Jurkat, Clone E6-1 (cell line): Measurements from ENCODE around the gene EFCC1.

ENCODE experiments used
- DNase-seq: peaks from one replicate; pipeline ENCODE4 v3.0.0-alpha.2; 2011; ENCODE audit warnings: low read depth, low spot score
- H3K4me3 ChIP-seq: 2 replicates; pipeline ENCODE4 v1.5.1; 2011; ENCODE audit warnings: mild to moderate bottlenecking, low read length, control low read depth, moderate library complexity

The EFCC1 gene

DNA sequence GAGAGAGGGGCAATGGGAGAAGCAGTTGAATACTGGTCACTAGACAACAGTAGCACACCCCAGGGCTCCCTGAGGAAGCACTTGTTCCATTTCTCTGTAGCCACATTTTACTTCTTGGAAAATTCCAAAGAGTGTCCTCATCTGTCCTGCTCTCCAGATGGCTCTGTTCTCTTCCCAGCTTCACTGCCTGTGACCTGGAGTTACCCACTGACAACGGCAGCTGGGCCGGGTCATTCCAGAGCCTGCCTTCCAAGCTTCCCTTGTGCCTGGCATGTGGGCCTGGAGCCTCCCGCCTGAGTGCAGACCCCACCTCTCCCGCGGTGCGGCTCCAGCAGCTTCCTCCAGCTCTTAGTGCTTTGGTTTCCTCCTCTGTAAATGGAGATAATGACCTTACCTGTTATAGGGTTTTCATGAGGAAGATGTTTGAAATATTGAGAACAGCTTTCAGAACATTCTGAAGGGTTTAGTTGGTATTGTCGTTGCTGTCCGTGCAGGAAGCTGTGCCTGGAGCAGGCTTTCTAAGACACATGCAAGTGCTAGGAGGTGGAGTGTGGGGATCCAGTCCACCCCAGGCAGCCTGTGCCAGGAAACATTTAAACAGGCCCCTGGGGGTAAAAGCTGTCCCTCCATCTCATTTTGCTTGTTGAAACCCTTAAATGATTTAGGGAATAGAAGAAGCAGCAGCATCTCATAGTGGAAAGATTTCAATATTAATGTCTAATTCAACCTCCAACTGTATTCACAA lies 24.8 kb downstream of the EFCC1 start:
- DNase-seq = no peak
- H3K4me3 ChIP-seq = no peak overlapping the region

DNA sequence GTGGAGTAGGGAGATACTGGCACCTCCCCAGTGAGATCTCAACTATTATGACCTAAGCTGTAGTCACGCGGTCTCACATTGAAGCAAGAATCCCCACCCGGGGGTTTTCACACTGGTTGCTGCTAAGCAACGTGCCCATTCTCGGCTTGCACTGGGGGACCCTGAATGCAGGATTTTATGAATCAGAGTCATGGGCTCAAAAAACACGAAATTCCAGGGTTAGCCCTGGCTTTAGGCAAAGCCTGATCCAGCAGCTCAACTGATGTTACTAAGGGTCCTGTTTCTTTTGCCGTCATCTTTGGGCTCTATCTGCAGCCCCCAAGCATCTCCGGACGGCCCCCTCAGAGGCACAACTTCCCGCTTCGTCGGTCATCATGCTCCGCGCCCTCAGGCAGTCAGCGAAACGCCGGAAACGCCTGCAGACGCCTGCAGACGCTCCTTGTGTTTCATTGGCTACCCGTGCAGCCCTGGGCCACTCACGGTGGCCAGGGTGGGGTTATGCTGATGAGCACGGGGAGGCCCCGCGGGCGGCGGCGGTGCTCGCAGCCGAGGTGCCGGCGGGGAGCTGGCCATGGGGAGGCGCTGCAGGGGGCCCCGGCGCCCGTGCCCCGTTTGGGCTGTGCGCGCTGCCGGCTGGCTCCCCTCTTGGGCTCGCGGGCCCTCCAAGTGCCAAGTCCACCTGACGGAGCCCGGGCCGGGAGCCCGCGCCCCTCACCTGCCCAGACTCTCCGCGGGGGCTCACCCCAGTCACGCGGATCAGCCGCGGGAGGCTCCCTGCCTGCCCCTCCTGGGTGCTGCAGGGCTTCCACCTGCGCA lies 25.8 kb downstream of the EFCC1 start:
- peak; percentile 95 for DNase-seq
- peak overlapping the region; percentile 59 for H3K4me3 ChIP-seq

DNA sequence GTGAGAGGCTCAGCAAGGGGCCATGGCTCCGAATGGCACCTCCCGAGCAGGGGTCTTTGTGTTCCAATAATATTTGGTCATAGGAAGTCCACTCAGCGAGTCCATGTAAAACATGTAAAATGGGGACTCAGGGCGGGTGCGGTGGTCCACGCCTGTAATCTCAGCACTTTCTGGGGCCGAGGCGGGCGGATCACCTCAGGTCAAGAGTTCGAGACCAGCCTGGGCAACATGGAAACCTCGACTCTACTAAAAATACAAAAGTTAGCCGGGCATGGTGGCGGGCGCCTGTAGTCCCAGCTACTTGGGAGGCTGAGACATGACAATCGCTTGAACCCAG lies 26.4 kb downstream of the EFCC1 start:
- no peak for DNase-seq
- peak overlapping the region; percentile 57 for H3K4me3 ChIP-seq

DNA sequence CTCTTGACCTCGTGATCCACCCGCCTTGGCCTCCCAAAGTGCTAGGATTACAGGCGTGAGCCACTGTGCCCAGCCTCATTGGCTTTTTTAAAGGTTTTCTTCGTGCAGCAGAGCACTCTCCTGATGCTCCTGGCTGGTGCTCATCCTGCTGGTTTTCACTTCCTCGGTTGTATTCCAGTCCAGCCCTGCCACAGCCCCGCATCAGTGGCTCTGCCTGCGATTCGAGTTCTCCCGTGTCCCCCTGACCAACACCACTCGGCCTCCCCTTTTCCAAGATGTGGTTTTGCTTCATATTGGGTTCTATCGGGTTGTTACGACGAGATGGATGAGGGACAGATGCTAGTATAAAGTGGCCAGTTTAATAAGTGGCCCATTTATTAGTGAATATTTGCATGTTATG lies 27.8 kb downstream of the EFCC1 start:
- DNase-seq = no peak
- H3K4me3 ChIP-seq = no peak overlapping the region

DNA sequence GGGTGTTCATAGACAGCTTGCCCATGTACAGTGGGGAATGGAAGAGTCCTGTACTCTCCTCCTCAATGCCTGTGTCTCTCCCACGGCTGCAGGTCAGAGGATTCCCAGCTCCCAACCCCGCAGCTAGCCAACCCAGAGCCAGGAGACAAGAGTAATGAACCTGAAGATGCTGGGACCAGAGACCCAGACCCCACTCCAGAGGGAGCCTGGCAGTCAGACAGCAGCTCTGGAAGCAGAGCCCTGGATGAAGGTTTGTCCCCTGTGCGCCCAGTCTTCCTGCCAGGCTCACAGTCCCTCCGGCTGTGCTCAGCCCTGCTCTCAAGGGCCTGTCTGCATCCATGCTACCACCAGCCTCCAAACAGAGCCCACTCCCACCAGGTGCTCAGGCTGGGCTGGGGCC lies 29.5 kb downstream of the EFCC1 start:
- H3K4me3 ChIP-seq = no peak overlapping the region
- no peak for DNase-seq

DNA sequence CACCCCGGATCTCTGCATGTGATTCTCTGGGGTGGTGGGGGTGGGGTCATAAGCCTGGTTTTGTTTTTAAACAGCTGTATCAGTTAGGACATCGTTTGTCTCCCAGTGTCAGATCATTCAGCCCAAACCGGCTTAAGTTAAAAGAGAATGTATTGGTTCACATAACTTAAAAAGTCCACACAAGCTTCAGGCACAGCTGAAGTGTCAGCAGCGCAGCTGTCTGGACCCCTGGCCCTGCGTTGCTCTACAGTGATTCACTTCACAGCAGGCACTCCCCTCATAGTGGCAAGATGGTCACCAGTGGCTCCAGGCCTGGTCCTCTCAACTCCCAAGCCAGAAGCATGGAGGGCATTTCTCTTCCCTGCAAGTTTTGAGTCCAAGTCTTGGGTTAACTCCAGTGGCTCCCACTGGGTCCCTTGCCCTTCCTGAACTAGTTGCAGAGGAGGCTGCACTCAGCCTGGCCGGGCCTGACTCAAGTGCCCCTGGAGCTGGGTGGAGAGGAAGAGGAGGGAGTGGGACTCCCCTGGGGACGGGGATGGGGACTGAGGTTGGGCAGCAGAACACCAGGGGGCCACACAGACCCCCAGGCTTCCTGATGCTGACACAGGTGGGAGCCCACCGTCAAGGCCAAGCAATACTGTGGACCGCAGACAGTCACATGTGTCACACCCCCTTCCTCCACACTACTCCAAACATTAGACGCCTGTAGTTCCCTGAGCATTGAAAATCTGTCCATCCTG lies 30.5 kb downstream of the EFCC1 start:
- no peak overlapping the region for H3K4me3 ChIP-seq
- no peak for DNase-seq

DNA sequence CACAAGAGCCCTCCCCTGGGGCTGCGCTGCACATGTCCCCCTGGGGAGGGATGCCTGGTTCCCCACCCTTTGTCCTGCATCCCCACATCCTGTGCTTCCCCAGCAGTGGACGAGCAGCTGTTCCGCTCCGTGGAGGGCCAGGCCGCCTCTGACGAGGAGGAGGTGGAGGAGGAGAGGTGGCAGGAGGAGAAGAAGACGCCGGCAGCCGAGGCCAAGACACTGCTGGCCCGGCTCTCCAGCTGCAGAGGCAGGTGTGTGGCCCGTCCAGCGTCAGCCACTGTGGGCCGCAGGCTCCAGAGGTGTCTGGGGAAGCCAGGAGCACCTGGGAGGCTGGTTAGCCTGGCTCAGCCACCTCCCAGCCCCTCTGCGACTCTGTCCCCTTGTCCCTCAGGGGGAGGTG lies 31.6 kb downstream of the EFCC1 start:
- H3K4me3 ChIP-seq = no peak overlapping the region
- no peak for DNase-seq

DNA sequence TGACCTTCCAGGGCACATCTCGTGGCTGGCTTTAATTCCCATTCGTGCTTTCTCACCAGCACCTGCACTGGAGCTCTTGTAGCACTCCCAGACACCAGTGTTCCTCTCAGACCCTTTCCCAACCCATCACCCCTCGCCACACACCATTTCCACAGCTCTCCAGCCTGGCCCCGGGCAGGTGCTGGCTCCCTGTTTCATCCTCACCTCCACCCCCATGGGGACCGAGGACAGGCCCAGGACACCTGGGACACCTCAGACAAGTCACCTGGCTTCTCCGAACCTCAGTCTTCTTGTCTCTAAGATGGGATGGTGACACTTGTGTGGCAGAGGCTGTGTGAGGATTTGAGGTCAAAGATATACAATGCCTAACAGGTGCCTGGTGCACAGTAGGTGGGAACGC lies 32.0 kb downstream of the EFCC1 start:
- H3K4me3 ChIP-seq = no peak overlapping the region
- DNase-seq = no peak

DNA sequence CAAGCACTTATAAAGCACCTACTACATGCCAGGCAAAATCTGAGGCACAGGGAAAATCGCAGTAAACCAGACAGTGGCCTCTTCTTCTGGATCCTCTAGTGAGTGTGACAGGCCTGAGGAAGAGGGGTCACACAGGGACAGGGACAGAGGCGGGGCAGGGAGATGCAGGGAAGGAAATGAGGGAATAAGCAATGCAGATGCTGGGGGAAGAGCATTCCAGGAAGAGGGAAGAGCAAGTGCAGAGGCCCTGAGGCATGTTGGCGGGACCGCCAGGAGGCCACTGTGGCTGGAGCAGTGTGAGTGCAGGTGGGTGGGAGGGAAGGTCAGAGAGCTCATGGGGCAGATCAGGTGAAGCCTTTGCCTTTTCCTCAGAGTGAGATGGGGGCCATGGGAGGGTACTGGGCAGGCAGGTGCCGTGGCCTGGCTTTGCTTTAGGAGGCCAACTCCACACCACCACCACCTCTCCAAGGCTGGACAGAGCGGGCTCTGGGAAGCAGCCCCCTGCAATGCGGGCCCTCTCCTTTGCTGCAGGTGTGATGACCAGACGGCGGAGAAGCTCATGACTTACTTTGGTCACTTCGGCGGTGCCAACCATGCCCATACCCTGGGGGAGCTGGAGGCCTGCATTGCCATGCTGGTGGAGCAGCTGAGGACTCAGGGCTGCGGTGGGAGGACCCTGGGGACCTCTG lies 32.7 kb downstream of the EFCC1 start:
- no peak overlapping the region for H3K4me3 ChIP-seq
- no peak for DNase-seq

DNA sequence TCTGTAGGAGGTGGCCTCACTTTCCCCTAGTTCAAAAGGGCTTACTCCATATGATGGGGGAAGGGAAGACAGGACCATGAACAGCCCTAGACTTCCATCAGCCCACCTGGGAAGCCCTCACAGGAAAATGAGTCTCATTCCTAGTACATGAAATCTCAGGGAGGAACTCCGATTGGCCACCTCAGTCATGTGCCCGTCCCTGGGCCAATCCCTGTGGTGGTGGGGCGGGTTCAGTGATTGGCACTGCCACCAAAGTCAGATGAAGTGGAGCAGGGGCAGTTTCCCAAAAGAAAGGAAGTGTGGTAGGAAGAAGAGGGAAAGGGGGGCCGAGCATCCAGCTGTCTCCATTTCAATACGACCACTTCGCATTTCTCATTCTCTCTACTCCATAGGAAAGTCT lies 33.5 kb downstream of the EFCC1 start:
- DNase-seq = peak; percentile 19
- H3K4me3 ChIP-seq = no peak overlapping the region

DNA sequence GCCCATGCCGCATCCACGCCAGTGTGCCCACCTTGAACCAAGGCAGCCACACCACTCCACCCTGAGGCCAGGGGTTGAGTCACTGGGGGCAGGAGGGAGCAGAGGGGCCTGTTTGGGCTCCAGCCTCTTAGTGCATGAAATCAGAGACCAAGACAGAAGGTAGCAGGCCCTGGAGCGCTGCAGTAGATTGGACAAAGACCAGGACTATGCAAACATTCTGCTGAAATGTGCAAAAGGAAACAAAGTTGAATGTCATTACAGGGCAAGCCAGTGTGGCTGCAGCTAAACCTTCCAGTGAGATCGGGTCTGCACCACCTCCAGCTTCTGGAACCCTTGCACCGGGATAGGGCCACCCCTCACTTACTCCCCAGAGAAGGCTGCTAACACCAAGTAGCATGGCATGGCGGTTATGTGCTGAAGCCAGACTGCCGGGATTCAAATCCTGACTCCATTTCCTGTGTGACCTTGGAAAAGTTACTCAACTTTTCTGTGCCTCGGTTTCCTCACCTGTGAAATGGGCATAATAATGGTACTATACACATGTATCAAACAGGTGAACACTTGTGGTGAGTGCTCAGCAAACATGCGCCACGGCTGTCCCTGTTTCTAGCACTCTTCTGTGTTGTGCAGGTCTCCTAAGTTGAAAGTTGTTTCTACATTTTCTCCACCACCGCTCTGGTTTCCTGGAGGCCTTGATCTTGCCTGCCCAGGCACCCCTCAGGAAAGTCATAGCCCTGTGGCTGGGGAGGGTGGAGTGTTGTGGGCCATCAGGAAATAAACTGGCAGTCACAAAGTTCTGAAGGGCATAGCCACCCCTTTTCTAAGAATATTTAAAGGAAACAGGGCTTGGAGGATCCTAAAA lies 34.5 kb downstream of the EFCC1 start:
- DNase-seq = peak; percentile 32
- H3K4me3 ChIP-seq = no peak overlapping the region

DNA sequence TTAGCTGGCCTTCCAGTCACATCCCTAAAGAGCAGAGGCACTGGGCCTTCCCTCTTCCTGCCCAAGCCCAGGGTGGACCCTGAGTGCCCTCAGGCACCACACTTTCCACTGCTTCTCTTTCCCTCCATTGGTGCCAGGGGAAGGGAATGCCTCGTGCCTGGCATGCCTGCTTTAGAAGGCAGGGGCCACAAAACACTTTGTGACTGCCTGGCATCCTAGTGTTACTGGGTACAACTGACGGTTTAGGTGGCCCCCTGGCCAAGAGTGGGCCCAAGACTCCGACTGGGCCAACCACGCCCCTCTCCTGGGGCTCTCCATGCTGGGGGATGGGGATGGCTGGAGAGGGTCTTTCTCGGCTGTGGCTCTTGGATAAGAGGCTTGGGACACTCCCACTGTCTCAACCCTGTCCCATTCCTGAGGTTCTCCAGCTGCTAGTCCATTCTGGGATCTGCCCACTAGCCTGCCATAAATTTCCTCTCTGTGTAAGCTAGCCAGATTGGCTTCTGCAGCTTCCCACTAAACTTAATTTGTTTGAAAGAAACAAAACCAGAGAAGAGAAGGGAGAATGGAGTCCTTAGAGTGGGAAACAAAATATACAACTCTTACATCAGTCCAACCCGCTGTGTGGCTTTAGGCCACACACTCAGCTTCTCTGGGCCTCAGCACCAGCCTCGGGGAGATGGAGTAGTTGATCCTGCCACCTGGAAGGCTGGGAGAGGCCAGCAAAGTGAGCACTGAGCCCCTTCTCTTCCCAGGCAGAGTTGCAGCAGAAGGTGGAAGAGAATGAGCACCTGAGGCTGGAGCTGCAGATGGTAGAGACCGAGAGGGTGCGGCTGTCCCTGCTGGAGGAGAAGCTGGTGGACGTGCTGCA lies 35.4 kb downstream of the EFCC1 start:
- no peak for DNase-seq
- H3K4me3 ChIP-seq = no peak overlapping the region

DNA sequence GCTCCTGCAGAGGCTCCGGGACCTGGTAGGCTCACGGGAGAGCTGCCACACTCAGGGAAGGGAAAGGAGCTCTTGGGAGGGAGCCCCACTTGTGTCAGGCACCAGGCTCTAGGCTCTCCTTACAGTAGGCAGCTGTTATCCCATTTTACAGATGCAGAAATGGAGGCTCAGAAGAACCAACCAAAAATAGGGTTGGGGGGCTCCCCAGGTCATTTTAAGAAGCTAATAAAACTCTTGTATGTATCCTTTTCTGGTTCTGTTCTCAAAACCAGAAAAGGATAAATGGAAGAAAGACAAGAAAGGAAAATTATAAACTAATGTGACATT lies 36.0 kb downstream of the EFCC1 start:
- no peak for DNase-seq
- H3K4me3 ChIP-seq = no peak overlapping the region

DNA sequence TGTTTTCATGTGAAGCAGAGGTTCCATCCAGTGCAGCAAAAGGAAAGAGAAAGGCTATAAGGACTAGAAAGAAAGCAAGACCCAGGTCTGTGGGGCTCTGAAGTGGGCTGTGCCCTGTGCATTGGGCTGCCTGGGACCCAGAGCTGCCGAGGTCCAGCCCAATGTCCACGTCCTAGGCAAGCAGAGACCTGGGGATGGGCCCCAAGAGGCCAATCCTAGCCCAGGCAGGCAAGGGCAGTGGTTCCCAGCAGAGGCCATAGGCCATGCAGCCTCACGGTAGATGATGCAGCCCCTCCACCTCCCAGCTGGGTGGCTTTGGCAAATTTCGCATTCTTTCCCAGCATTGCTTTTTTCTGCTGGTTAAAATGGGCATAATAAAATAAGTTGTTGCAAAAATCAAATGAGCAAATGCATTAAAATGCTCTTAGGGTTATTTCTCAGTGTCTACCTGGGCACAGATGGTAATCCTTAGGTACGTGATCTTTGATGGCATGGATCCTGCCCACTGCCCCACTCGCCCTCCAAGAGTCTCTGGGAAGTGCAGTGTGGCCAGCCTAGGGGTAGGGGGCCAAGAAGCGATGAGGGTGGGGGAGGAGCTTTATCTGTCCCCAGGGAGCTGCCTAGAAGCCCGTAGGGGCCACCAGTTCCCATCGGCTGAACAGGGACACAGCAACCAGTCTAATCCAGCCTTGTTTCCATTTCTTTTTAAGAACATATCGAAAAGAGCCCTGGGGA lies 37.2 kb downstream of the EFCC1 start:
- no peak overlapping the region for H3K4me3 ChIP-seq
- DNase-seq = no peak

DNA sequence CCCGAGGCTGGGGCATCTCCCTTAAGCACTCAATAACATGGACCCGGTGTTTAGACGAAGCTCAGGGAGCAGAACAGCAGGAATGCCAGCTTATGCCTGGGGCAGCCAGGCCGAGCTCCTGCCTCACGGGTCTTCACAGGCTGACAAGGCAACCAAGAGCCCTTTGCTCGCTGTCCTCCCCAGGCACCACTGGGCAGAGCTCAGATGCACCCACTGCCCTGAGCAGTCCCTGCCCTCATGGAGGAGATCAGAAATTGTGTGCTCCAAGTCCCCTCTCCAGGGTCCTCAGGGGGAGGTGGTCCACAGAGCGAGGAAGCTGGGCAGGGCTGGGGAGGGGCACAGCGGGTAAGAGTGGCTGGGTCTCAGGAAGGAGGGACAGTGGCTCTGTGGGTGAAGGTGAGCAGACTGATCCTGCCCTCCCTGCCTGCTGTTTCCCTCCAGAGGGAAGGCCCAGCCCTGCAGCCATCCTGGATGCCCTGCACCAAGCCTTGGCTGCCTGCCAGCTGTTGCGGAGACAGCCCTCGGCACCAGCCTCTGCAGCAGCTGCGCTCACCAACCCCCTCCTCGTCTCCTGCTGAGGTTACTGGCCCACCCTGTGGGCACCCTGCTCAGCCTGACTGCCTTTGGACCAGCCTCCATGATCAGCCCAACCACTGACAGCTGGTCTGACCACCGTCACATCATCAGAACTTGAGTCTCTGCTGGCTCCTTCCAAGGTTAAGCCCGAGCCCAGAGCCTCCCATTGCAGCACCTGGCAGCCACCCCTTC lies 38.4 kb downstream of the EFCC1 start:
- H3K4me3 ChIP-seq = no peak overlapping the region
- peak; percentile 62 for DNase-seq

DNA sequence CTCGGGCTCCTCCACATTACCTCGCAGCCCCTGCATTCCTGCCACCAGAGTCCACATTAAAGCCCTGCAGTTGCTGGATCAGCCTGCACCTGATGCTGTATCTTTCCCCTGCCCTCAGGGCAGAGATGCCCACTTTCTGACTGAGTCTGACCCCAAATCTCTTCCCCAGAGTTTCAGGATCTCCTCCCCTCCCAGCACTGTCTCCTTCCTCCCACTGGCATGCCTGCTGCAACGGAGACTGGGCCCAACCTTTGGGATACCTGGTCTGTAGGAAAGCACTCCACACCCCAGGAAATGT lies 38.9 kb downstream of the EFCC1 start:
- no peak for DNase-seq
- H3K4me3 ChIP-seq = no peak overlapping the region
